ENCODE data around the gene DZIP1L.

The DZIP1L gene

DNA sequence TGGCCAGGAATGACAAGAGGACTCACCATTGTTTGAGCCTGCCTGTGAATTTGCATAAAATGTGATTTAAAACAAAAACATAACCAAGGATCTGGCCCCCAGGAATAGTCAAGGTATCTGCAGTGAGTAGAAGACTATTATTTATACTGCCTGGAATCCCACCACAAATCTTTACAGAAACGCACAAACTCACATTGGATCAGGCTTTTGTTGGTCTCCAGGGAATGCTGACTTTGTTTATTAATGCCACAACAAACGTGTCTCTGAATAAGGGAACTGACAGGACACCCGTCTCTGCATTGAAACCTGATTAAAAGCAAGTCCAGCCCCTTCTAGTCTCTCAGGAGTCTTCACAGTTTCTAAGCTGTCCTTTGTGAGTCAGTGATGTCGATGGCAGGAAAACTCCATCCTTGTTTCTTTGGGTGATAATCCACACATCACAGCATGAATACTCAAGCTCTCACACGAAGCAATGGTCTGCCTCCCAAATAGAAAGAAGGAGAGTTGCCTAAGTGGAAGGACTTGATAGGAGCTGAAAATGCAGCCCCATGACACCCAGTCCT, 67.7 kb downstream of the DZIP1L start:
- DNase-seq = no peak
- in situ Hi-C loops (cut with HindIII; ENCODE audit: low pct_ligation_motif_present, low pct_unique_long_range_greater_than_20kb, low sequenced_read_pairs) = no loop called here

- DNase-seq = no peak
- in situ Hi-C loops (cut with HindIII; ENCODE audit: low pct_ligation_motif_present, low pct_unique_long_range_greater_than_20kb, low sequenced_read_pairs) = no loop called here
Measured at GRCh38 chr3:138046955-138047354, 68.5 kb downstream of the DZIP1L start.

- in situ Hi-C loops (cut with HindIII; ENCODE audit: low pct_ligation_motif_present, low pct_unique_long_range_greater_than_20kb, low sequenced_read_pairs) = no loop called here
- DNase-seq = no peak
Measured at GRCh38 chr3:138046085-138046484, 69.3 kb downstream of the DZIP1L start.

- in situ Hi-C loops (cut with HindIII; ENCODE audit: low pct_ligation_motif_present, low pct_unique_long_range_greater_than_20kb, low sequenced_read_pairs) = no loop called here
- DNase-seq = no peak
Measured at GRCh38 chr3:138043266-138044029, 72.0 kb downstream of the DZIP1L start.

GRCh38 chr3:138042043-138042442, 73.4 kb downstream of the DZIP1L start:
- DNase-seq = no peak
- in situ Hi-C loops (cut with HindIII; ENCODE audit: low pct_ligation_motif_present, low pct_unique_long_range_greater_than_20kb, low sequenced_read_pairs) = no loop called here

- DNase-seq = no peak
- in situ Hi-C loops (cut with HindIII; ENCODE audit: low pct_ligation_motif_present, low pct_unique_long_range_greater_than_20kb, low sequenced_read_pairs) = no loop called here
Measured at GRCh38 chr3:138038725-138039462, 76.5 kb downstream of the DZIP1L start.

GRCh38 chr3:138036572-138036971, 78.8 kb downstream of the DZIP1L start:
- in situ Hi-C loops (cut with HindIII; ENCODE audit: low pct_ligation_motif_present, low pct_unique_long_range_greater_than_20kb, low sequenced_read_pairs) = no loop called here
- DNase-seq = no peak

- DNase-seq = no peak
- in situ Hi-C loops (cut with HindIII; ENCODE audit: low pct_ligation_motif_present, low pct_unique_long_range_greater_than_20kb, low sequenced_read_pairs) = no loop called here
Measured at GRCh38 chr3:138034918-138035317, 80.5 kb downstream of the DZIP1L start.

DNA sequence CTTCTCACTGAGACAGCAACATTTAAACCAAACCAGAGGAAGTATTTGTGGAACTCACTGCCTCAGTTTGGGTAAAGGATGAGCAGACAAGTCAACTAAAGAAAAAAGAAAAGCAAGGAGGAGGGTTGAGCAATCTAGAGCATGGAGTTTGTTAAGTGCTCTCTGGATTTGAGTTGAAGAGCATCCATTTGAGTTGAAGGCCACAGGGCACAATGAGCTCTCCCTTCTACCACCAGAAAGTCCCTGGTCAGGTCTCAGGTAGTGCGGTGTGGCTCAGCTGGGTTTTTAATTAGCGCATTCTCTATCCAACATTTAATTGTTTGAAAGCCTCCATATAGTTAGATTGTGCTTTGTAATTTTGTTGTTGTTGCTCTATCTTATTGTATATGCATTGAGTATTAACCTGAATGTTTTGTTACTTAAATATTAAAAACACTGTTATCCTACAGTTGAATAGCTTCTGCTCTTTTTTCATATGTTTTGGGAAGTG, 82.2 kb downstream of the DZIP1L start:
- no peak for DNase-seq
- in situ Hi-C loops (cut with HindIII; ENCODE audit: low pct_ligation_motif_present, low pct_unique_long_range_greater_than_20kb, low sequenced_read_pairs) = no loop called here

- no peak for DNase-seq
- in situ Hi-C loops (cut with HindIII; ENCODE audit: low pct_ligation_motif_present, low pct_unique_long_range_greater_than_20kb, low sequenced_read_pairs) = no loop called here
Measured at GRCh38 chr3:138032567-138032966, 82.8 kb downstream of the DZIP1L start.

- DNase-seq = no peak
- in situ Hi-C loops (cut with HindIII; ENCODE audit: low pct_ligation_motif_present, low pct_unique_long_range_greater_than_20kb, low sequenced_read_pairs) = no loop called here
Measured at GRCh38 chr3:138031536-138031935, 83.9 kb downstream of the DZIP1L start.

DNA sequence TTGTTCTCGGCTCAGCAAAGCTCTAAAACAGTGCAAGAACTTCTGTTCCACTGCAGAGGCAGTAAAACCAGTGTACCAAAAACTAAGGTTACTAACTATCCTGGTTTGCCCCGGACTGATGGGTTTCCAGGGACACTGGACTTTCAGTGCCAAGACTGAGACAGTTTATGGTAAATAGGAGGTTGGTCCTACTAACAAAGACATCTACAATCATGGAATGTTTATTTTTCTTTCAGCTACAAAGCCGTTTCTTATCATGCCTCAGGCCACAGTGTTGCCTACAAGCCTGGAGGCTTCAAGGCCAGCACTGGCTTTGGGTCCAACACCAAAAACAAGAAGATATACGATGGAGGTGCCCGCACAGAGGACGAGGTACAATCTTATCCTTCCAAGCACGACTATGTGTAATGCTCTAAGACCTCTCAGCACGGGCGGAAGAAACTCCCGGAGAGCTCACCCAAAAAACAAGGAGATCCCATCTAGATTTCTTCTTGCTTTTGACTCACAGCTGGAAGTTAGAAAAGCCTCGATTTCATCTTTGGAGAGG, 84.6 kb downstream of the DZIP1L start:
- DNase-seq = no peak
- in situ Hi-C loops (cut with HindIII; ENCODE audit: low pct_ligation_motif_present, low pct_unique_long_range_greater_than_20kb, low sequenced_read_pairs) = no loop called here

DNA sequence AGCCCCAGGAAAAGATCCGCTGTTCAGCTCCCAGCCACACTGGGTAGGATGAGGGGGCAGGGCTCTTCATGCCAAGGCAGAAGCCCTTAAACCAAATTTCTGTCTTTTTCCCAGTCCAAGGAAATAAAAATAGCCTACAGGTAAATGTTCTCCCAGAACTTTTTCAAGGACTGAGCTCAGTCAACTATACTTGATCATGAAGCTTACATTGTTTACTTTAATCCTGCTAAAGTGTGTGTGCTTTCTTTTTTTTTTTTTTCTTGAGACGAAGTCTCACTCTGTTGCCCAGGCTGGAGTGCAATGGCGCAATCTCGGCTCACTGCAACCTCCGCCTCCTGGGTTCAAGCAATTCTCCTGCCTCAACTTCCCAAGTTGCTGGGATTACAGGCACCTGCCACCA, 87.6 kb downstream of the DZIP1L start:
- in situ Hi-C loops (cut with HindIII; ENCODE audit: low pct_ligation_motif_present, low pct_unique_long_range_greater_than_20kb, low sequenced_read_pairs) = no loop called here
- DNase-seq = no peak

GRCh38 chr3:138025553-138025952, 89.9 kb downstream of the DZIP1L start:
- no peak for DNase-seq
- in situ Hi-C loops (cut with HindIII; ENCODE audit: low pct_ligation_motif_present, low pct_unique_long_range_greater_than_20kb, low sequenced_read_pairs) = no loop called here

DNA sequence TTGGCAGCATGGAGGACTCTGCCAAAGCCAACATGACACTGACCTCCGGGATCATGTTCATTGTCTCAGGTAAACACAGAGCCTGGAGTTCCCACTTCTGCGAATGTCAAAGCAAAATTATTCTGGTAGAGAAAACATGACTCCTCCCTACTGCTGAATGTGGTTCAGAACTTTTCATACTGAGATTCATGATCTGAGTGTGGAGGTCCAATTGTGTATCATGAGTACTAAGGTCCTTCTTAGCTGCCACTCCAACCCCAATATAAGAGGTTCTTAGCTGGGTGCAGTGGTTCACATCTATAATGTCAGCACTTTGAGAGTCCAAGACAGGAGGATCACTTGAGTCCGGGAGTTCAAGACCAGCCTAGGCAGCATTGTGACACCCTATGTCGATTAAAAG, 91.7 kb downstream of the DZIP1L start:
- DNase-seq = no peak
- in situ Hi-C loops (cut with HindIII; ENCODE audit: low pct_ligation_motif_present, low pct_unique_long_range_greater_than_20kb, low sequenced_read_pairs) = no loop called here

GRCh38 chr3:138019281-138020069, 95.9 kb downstream of the DZIP1L start:
- DNase-seq = no peak
- in situ Hi-C loops (cut with HindIII; ENCODE audit: low pct_ligation_motif_present, low pct_unique_long_range_greater_than_20kb, low sequenced_read_pairs) = no loop called here

GRCh38 chr3:138016065-138016464, 99.3 kb downstream of the DZIP1L start:
- in situ Hi-C loops (cut with HindIII; ENCODE audit: low pct_ligation_motif_present, low pct_unique_long_range_greater_than_20kb, low sequenced_read_pairs) = no loop called here
- DNase-seq = no peak

DNA sequence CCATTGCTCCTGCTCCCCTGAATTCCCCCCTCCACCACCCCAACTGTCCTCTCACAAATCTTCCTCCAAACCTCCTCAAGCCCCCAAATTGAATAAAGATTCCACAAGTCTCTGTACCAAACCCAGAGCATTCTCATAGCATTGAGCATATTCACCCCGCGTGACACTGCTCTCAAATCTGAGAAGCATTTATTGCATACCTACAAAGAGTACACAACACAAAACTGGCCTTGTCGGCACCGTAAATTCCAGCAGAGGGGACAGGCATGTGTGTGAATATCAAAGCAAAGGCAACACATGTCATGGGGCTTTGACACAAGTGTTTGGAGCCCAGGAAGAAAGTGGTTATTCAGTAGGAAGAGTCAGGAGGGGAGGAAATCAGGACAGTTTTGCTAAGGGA, 102.9 kb downstream of the DZIP1L start:
- no peak for DNase-seq
- in situ Hi-C loops (cut with HindIII; ENCODE audit: low pct_ligation_motif_present, low pct_unique_long_range_greater_than_20kb, low sequenced_read_pairs) = no loop called here
